Measurements from ENCODE around the gene TTC7B.
"Not testable (repeated sequence)": the region's sequence is repeated elsewhere in the genome, so short reads cannot be mapped to it uniquely, and the experiment has no call there.

Gene TTC7B

GRCh38 chr14:90827919-90828610, 11.8 kb upstream of the TTC7B start:
- DNase-seq (ENCODE audit: low read depth) = peak; percentile 93
- peak overlapping the region; percentile 30 for H3K4me3 ChIP-seq (ENCODE audit: low read depth, low read length)
- TF ChIP-seq CTCF (IDR thresholded peaks at IDR 0.05; ENCODE audit: low read depth, low read length) (no peak), MYC (IDR thresholded peaks at IDR 0.05; ENCODE audit: low read depth, low read length) (peak; percentile 43; the same call in 1 of the 2 replicates), MAX (IDR thresholded peaks at IDR 0.05; ENCODE audit: low read depth, low read length) (peak; percentile 50; the same call in 1 of the 2 replicates), POLR2A (IDR thresholded peaks at IDR 0.05; ENCODE audit: extremely low read depth, insufficient read length) (peak; percentile 51)

- not testable (repeated sequence) for DNase-seq (ENCODE audit: low read depth); H3K4me3 ChIP-seq (ENCODE audit: low read depth, low read length)
Observed at GRCh38 chr14:90823542-90823941, 7.3 kb upstream of the TTC7B start.

GRCh38 chr14:90820958-90821357, 4.7 kb upstream of the TTC7B start:
- DNase-seq (ENCODE audit: low read depth) = peak; percentile 82
- no peak overlapping the region for H3K4me3 ChIP-seq (ENCODE audit: low read depth, low read length)
- TF ChIP-seq MAX (IDR thresholded peaks at IDR 0.05; ENCODE audit: low read depth, low read length) = peak; percentile 32; the same call in 1 of the 2 replicates
- no peak for TF ChIP-seq POLR2A (IDR thresholded peaks at IDR 0.05; ENCODE audit: extremely low read depth, insufficient read length)

GRCh38 chr14:90819734-90820393, 3.6 kb upstream of the TTC7B start:
- TF ChIP-seq MAX (IDR thresholded peaks at IDR 0.05; ENCODE audit: low read depth, low read length) (no peak), POLR2A (IDR thresholded peaks at IDR 0.05; ENCODE audit: extremely low read depth, insufficient read length) (no peak), MYC (IDR thresholded peaks at IDR 0.05; ENCODE audit: low read depth, low read length) (no peak), CTCF (IDR thresholded peaks at IDR 0.05; ENCODE audit: low read depth, low read length) (no peak)
- no peak for DNase-seq (ENCODE audit: low read depth)
- H3K4me3 ChIP-seq (ENCODE audit: low read depth, low read length) = no peak overlapping the region

GRCh38 chr14:90818715-90819114, 2.5 kb upstream of the TTC7B start:
- DNase-seq (ENCODE audit: low read depth) = no peak
- TF ChIP-seq POLR2A (IDR thresholded peaks at IDR 0.05; ENCODE audit: extremely low read depth, insufficient read length) (no peak), MAX (IDR thresholded peaks at IDR 0.05; ENCODE audit: low read depth, low read length) (no peak), MYC (IDR thresholded peaks at IDR 0.05; ENCODE audit: low read depth, low read length) (no peak), CTCF (IDR thresholded peaks at IDR 0.05; ENCODE audit: low read depth, low read length) (no peak)
- no peak overlapping the region for H3K4me3 ChIP-seq (ENCODE audit: low read depth, low read length)

GRCh38 chr14:90816681-90817436, 629 bp upstream of the TTC7B start:
- no peak for TF ChIP-seq POLR2A (IDR thresholded peaks at IDR 0.05; ENCODE audit: extremely low read depth, insufficient read length)
- TF ChIP-seq CTCF (IDR thresholded peaks at IDR 0.05; ENCODE audit: low read depth, low read length) = no peak
- no peak for TF ChIP-seq MAX (IDR thresholded peaks at IDR 0.05; ENCODE audit: low read depth, low read length)
- TF ChIP-seq MYC (IDR thresholded peaks at IDR 0.05; ENCODE audit: low read depth, low read length) = no peak
- H3K4me3 ChIP-seq (ENCODE audit: low read depth, low read length) = no peak overlapping the region
- DNase-seq (ENCODE audit: low read depth) = no peak

Data from NB4 (cell line).